ENCODE results near the gene HOXB1.
"Not testable (repeated sequence)": the region's sequence is repeated elsewhere in the genome, so short reads cannot be mapped to it uniquely, and the experiment has no call there.

The HOXB1 gene

GRCh38 chr17:48489781-48490180 lies 41.0 kb downstream of the HOXB1 start:
- DNase-seq, result no peak

DNA sequence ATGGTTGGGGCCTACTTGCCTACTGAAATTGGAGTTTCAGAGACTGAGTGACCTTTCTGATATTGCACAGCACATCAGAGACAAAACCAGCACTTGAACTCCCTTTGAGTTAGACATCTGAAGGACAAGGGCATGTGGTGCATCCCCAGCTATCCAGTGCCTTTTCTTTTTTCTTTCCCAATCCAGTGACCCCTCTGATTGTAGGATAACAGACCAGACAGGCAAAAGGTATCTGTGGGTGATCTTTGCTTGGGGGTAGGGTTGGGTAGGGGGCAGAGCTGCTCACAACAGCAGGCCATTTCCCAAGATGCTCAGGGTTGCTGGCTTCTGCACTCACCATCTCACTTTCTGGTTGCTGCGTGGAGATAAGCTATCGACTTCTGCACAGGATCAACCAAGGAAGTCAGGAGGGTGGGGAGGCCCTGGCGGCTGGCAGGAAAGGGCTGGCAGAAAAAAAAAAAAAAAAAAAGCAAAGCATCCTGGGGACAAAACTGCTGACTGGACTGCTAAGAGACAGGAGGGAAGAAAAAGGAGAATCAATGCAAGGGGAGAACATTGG lies 42.2 kb downstream of the HOXB1 start:
- no peak for DNase-seq

DNA sequence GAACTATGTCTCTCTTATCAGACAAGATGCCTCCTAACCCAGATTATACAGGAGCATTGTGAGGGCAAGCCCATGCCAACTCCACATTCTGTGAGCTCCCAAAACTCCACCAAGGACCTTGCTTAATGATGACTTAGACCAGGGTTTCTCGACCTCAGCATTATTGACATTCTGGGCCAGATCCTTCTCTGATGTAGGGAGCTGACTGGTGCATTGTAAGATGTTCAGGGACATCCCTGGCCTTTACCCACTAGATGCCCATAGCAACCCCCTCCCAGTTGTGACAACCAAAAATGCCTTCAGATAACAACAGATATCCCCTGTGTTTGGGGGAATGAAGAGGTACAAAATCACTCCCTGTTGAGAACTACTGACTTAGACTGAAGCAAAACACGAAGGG lies 43.6 kb downstream of the HOXB1 start:
- no peak for DNase-seq

DNA sequence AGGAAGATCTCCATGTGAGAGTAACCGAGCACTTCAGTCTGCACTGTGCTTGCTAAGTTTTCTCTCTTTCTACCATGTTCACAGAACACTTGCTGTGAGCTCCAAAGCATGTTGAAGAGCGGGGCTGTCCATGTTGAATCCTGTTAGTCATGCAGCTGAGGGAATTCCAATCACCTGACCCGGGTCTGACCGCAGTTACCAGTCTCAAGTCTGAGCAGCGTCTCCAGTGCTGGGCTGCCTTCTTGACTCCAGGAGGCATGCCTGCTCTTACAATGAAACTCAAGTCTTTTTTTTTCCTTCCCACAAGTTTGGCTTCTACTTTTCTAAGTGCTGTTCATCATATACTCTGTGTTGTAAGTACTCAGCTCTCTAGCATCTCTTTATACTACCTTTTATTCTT lies 44.3 kb downstream of the HOXB1 start:
- no peak for DNase-seq

DNA sequence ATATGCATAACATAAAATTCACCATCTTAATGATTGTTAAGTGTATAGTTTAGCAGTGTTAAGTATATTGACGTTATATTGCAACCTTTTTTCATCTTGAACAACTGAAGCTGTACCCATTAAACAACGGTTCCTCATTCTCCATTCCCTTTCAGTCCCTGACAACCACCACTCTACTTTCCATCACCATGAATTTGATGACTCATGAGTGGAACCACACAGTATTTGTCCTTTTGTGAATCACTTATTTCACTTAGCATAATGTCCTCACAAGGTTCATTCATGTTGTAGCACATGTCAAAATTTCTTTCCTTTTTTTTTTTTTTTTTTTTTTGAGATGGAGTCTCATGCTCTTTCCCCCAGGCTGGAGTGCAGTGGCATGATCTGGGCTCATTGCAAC lies 46.0 kb downstream of the HOXB1 start:
- DNase-seq, result no peak

DNA sequence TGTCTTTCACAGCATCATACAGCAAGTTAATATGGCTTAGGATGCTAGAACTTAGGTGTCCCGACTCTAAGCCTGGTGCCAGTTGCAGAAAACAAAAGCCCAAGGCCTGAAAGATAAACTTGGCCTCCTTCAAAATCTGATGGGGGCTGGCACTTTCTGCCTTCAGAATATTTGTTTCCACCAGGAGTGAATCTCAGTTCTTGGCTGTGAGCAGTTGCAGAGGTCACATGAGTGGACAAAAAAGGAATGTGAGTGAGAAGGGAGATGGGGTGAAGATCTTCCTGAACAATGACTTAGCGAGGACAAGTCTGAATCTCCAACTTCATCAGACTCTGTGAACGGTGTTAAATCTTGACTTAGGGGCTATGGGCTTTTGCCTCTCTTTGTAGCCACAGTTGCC lies 46.6 kb downstream of the HOXB1 start:
- no peak for DNase-seq

DNA sequence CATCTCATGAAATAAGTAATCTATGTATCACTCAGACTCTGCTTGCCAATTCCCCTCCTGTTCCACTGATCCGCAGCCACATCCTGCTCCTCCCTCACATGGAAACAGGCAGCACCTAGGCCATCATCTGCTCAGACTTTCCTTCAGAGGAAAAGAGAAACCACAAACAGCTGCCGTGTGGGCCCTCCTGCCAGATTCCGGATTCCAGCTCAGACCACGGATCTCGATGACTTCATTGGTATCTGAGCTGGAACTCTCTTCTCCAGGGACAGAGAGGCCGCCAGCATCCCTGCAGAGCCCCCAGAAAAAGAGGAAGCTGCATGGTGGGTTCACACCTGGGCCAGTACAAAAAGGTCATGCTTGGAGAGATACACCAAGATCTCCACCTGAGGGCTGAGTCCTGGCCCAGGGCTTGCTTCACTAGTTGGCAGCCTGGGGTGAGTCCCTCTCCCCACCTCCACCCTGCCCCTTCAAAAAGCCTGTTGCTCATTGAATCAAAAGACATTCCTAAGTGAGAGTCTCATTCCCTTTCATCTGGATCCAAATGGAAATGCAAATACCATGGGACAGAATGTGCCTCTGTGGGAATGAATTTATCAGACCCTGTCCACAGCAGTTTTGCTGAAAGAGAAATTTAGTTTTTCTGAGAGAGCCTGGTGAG lies 47.2 kb downstream of the HOXB1 start:
- peak; percentile 31 for DNase-seq

GRCh38 chr17:48483004-48483403 lies 47.8 kb downstream of the HOXB1 start:
- no peak for DNase-seq

GRCh38 chr17:48482301-48482700 lies 48.5 kb downstream of the HOXB1 start:
- DNase-seq, result not testable (repeated sequence)

GRCh38 chr17:48479014-48479402 lies 51.8 kb downstream of the HOXB1 start:
- DNase-seq, result no peak

All from activated naive CD4-positive, alpha-beta T cell treated with Interleukin-2 at 50 U/mL for 16 hours (primary cell).